ENCODE data around the gene ST6GAL1.

DNA sequence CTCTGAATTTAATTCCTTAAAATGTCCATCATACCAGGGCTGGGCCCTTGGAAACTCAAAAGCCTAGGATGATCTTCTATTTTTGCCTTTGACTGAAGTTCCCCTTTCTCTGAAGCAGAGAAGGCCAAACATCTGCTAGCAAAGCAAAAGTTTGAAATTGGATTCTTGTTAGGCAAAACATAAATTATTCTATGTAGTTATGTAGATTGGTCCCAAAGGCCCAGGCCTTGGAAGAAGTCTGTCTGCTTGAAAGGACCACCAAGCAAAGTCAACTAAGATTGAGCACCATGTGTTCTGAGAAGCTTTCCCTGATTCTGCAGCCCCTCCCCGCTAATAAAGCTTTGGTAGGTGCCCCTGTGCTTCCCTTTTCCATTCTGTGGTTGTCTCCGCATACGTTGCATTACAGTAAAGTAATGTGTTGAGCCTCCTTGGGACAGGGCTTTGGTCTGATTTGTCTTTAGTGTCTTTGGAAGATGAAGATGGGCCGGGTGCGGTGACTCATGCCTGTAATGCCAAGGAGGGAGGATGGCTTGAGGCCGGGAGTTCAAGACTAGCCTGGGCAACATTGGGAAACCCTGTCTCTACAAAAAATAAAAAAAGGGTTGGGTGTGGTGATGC lies 152.5 kb downstream of the ST6GAL1 start:
- TF ChIP-seq RAD21 (IDR thresholded peaks at IDR 0.05; ENCODE audit: low read length) (no peak), POLR2A (IDR thresholded peaks at IDR 0.05; ENCODE audit: low read depth, low read length) (no peak), RFX5 (IDR thresholded peaks at IDR 0.05; ENCODE audit: low read depth, low read length) (no peak), MXI1 (IDR thresholded peaks at IDR 0.05; ENCODE audit: borderline replicate concordance, low read depth, low read length) (no peak), MAZ (IDR thresholded peaks at IDR 0.05; ENCODE audit: borderline replicate concordance, low read depth, low read length) (no peak), CEBPB (IDR thresholded peaks at IDR 0.05; ENCODE audit: low read depth, low read length) (no peak), BHLHE40 (IDR thresholded peaks at IDR 0.05; ENCODE audit: low read depth, low read length) (no peak), MAFK (IDR thresholded peaks at IDR 0.05; ENCODE audit: low read depth, low read length) (no peak), RCOR1 (IDR thresholded peaks at IDR 0.05; ENCODE audit: insufficient replicate concordance, low read length) (no peak)
- TF ChIP-seq, protein P1, sequence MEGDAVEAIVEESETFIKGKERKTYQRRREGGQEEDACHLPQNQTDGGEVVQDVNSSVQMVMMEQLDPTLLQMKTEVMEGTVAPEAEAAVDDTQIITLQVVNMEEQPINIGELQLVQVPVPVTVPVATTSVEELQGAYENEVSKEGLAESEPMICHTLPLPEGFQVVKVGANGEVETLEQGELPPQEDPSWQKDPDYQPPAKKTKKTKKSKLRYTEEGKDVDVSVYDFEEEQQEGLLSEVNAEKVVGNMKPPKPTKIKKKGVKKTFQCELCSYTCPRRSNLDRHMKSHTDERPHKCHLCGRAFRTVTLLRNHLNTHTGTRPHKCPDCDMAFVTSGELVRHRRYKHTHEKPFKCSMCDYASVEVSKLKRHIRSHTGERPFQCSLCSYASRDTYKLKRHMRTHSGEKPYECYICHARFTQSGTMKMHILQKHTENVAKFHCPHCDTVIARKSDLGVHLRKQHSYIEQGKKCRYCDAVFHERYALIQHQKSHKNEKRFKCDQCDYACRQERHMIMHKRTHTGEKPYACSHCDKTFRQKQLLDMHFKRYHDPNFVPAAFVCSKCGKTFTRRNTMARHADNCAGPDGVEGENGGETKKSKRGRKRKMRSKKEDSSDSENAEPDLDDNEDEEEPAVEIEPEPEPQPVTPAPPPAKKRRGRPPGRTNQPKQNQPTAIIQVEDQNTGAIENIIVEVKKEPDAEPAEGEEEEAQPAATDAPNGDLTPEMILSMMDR (conservative IDR thresholded peaks at IDR 0.05; ENCODE audit: low read depth, low read length): no peak
- TF ChIP-seq, protein P2, sequence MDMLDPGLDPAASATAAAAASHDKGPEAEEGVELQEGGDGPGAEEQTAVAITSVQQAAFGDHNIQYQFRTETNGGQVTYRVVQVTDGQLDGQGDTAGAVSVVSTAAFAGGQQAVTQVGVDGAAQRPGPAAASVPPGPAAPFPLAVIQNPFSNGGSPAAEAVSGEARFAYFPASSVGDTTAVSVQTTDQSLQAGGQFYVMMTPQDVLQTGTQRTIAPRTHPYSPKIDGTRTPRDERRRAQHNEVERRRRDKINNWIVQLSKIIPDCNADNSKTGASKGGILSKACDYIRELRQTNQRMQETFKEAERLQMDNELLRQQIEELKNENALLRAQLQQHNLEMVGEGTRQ (IDR thresholded peaks at IDR 0.05; ENCODE audit: low read depth, low read length): no peak
